ENCODE results near the gene BHLHA9.
"Not testable (repeated sequence)": the region's sequence is repeated elsewhere in the genome, so short reads cannot be mapped to it uniquely, and the experiment has no call there.

Gene BHLHA9
- long read RNA-seq, donor 1: 0 reads
- long read RNA-seq, donor 2: 0 reads
- long read RNA-seq, donor 3: 0 reads
- long read RNA-seq, donor 4: 0 reads
- long read RNA-seq, donor 5: 0 reads
- long read RNA-seq, donor 6: 0 reads
- long read RNA-seq, donor 7: 0 reads
- long read RNA-seq, donor 8: 0 reads

- no peak for DNase-seq
These were observed at the start of gene BHLHA9 for GRCh38 chr17:1270210-1271029. TSS of gene BHLHA9 (plus strand) at chr17:1270444. CDS start at chr17:1270564, 120 bp downstream.

- no peak for DNase-seq
These were observed 49.0 kb upstream of the BHLHA9 start for GRCh38 chr17:1221209-1221608.

- no peak for DNase-seq
These were observed 47.9 kb upstream of the BHLHA9 start for GRCh38 chr17:1222321-1222720.

GRCh38 chr17:1223662-1224061 is 46.6 kb upstream of the BHLHA9 start:
- DNase-seq: no peak

- DNase-seq: no peak
These were observed 45.9 kb upstream of the BHLHA9 start for GRCh38 chr17:1224330-1224729.

GRCh38 chr17:1226308-1226707 is 43.9 kb upstream of the BHLHA9 start:
- DNase-seq: no peak

GRCh38 chr17:1227365-1227764 is 42.9 kb upstream of the BHLHA9 start:
- no peak for DNase-seq

GRCh38 chr17:1227917-1228780 is 42.1 kb upstream of the BHLHA9 start:
- DNase-seq: peak; percentile 67

- peak; percentile 42 for DNase-seq
These were observed 41.4 kb upstream of the BHLHA9 start for GRCh38 chr17:1228781-1229348.

- peak; percentile 79 for DNase-seq
These were observed 40.8 kb upstream of the BHLHA9 start for GRCh38 chr17:1229349-1229899.

- no peak for DNase-seq
These were observed 40.2 kb upstream of the BHLHA9 start for GRCh38 chr17:1229900-1230501.

- no peak for DNase-seq
These were observed 38.8 kb upstream of the BHLHA9 start for GRCh38 chr17:1231456-1231855.

- no peak for DNase-seq
These were observed 37.9 kb upstream of the BHLHA9 start for GRCh38 chr17:1232331-1232730.

GRCh38 chr17:1232786-1233185 is 37.5 kb upstream of the BHLHA9 start:
- DNase-seq: no peak

GRCh38 chr17:1234455-1234854 is 35.8 kb upstream of the BHLHA9 start:
- DNase-seq: no peak

- DNase-seq: no peak
These were observed 32.8 kb upstream of the BHLHA9 start for GRCh38 chr17:1237471-1237870.

GRCh38 chr17:1239210-1239609 is 31.0 kb upstream of the BHLHA9 start:
- DNase-seq: no peak

- not testable (repeated sequence) for DNase-seq
These were observed 29.8 kb upstream of the BHLHA9 start for GRCh38 chr17:1240426-1240825.

- DNase-seq: no peak
These were observed 28.3 kb upstream of the BHLHA9 start for GRCh38 chr17:1241929-1242328.

GRCh38 chr17:1244606-1245012 is 25.6 kb upstream of the BHLHA9 start:
- DNase-seq: no peak

- no peak for DNase-seq
These were observed 18.2 kb upstream of the BHLHA9 start for GRCh38 chr17:1251866-1252608.

Measured in right kidney (tissue), 9 donors.